GM18511 (cell line): Measurements from ENCODE around the gene TSPAN11.
A peak's percentile ranks its signal among the peaks of the same experiment; 100 is the strongest.

Experiments used
- ATAC-seq: cut with Tn5 transposase; IDR thresholded peaks from one replicate; pipeline ENCODE4 v1.9.1; 2021; ENCODE audit warnings: mild to moderate bottlenecking, moderate library complexity; ENCODE audit not compliant: unreplicated experiment

TSPAN11 gene

DNA sequence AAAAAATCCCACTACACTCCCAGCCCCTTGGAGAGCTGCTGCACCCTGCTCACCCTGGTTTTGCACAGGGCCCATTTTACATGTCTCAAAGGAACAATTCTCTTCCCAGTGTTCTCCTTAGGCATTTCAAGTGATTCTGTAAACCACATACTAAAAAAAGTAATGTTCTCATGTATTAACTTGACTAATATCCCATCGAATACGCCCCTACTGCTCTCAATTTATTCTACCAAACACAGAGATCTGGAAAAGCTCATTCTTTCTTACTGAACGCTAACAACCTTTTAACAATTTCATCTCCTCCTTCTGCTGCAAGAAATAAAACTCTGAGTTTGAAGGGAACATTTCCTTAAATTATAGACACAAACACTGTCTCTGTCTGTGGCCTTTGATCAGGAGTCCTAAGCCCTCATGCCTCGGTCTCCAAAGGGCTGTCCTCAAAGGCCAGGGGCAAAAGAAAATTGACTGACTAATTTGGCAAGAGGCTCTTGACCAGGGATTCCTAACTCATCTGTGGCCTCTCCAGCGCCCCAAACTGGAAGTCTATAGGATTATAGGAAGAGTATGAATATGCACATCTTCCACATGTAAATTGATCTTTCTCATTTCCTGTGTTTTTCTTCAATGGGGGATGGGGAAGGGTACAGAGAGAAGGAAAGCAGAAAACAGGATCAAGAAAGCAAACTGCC is 17.1 kb upstream of the TSPAN11 start:
- no peak for ATAC-seq

DNA sequence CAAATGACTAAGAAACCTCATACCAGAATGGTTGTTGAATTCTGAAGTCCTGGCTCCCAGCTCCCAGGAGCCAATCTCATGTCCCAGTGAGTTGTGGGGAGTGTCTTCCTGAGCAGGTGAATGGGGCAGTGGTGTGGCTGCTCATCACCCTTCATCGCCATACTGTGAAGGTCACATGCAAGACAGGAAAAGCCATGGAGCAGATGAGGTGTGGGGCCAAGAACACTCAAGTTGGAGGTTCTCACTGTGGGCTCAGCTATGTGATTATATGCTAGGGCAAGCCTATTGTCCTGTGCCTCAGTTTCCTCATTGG is 16.6 kb upstream of the TSPAN11 start:
- no peak for ATAC-seq

DNA sequence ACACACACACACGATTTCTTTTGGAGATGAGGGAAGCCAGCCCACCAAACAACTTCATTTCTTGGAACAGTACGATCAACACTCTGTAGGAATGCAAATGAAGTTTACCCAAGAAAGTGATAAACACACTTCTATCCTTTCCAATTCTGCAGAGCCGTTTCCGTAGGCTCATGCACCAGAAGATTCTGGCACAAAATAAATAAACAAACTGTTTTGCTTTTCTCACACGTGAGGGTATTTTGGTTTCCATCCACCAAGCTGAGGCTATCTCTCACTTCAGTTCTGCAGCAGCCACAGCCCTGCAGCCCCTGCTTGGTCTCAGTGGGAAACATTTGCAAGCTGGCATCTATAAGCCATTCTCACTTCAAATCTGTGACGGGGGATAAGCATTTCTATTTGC is 15.3 kb upstream of the TSPAN11 start:
- ATAC-seq: no peak

DNA sequence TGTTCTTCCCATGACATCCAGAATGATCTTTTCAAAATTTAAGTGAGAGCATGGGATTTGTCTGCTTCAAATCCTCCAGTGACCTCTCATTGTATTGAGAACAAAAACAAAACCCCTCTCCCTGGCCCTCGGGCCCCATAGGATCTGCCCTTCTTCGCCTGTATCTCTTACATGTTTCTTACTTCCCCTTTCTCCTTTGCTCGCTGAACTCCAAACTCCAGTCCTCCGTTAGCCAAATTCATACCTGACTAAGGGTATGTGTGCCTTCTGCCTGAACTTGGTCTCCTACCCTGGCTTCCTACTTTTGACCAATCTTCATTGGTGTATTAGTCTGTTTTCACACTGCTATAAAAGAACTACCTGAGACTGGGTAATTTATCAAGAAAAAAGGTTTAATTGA is 13.2 kb upstream of the TSPAN11 start:
- ATAC-seq: peak; percentile 70

DNA sequence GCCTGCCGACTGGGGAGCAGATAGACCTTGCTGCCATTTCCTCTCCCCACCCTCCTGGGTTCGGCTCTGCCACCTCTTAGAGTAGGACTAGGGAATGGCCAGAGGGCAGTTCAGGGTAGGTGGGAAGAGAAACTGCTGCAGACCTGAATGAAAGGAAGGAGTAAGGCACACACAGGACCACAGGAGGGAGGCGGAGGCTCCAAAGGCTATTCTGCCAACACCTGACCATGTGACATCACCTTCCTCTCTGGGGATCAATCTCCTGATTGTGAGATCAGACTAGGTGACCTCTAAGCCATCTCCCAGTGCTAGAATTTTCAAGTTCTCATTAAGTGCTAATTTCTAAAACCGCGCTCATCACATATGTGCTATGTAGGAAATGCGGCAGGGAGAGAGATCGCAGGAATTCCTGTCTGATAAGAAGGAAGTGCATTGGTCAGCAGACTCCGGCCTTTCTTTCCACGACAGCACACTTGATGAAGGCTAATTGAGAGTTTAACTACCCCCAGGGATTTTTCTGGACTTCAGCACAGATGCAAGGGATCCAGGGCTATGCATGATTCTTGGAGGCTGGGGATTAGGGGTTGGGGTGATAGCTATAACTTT is 11.5 kb upstream of the TSPAN11 start:
- ATAC-seq: no peak

DNA sequence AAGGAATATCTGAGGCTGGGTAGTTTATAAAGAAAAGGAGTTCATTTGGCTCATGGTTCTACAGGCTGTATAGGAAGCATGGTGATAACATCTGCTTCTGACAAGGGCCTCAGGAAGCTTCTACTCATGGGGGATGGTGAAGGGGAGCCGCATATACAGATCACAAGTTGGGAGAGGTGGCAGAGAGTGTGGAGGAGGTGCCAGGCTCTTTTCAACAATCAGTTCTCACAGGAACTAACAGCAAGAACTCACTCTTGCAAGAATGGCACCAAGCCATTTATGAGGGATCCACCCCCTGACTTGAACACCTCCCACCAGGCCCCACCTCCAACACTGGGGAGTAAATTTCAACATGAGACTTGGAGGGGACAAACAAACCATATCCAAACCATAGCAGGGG is 3.5 kb upstream of the TSPAN11 start:
- no peak for ATAC-seq

DNA sequence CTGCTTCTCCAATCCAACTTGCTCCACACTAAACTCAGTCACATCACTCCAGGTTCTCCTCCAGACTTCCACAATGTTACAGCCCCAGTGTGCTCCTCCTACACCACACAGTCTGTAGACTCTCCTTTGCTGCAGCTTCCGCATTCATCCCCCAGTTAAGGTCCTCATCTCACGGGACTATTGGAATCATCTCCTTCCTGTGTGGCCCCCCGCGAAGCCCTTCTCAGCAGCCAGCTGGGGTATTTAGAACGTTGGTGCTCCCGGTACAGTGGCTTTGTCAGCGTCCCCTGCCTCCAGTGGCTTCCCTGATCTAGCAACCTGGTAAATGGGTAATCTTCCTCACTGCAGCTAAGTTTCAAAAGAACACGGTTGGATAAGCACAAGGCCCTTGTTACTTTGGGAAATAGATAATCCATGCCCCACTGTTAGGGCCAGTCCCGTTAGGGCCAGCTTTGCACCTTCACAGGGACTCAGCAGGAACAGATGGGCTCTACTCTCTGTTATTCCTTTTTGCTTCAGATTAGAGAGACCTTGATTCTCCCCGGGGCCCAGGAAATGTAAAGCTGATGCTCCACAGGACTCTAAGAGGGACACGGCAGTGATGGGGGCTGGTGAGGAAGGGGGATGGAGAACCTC is 823 bp upstream of the TSPAN11 start:
- no peak for ATAC-seq

DNA sequence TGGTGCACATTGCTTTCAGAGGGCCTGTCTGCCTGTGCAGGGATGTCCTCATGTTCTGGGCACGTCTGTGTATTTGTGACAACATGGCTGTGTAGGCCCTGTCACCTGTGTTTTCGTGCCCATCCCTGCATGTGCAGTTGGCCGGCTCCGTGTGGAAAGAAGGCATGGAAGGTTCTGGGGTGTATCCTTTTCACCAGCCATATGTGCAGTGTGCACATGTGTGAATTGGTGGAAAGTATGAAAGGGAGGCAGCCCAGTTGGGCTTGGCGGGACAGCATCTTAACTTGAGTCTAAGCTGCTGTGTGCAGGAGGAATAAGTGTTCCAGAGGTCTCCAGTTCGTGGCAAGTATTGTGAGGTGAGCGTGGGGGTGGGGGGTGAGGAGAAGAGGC is 669 bp downstream of the TSPAN11 start:
- ATAC-seq: no peak

DNA sequence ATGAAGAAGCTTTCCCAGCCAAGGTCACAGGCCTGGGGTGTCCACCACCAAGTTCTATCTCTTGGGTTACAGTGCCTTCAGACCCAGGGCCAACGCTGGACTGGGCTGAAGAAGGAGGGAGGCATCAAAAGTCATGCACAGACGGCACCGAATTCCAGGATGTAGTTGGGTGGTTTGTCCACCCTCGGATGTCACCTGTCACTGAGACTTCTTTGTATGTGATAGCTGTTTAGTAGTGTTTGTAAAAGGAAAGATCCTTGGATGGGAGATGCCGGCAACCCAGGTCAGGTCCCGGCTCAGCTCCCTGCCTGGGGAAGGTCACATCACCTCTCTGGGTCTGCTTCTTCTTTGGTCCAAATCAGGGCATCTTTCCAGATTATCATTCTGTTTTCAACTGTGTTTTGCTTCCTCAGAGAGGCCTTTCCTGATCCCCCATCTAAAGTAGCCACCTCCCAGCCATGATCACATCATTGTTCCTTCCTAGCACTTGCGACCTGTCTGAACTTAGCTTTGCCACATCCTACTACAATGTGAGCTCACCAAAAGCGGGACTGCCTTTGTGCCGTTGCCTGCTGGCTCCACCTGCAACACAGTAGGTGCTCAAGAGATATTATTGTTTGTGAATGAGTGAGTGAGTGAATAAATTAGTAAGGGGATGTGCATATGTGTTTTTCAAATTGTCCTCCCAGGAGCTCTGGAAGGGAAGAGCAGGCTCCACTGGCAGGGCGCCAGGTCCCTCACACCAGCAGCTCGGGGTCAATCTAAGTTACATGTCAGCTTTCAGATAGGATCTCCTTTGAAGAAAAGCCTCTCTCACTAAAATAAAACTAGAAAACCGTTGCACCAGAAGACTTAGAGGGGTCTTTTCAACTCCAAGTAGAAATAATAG is 2.1 kb downstream of the TSPAN11 start:
- no peak for ATAC-seq

DNA sequence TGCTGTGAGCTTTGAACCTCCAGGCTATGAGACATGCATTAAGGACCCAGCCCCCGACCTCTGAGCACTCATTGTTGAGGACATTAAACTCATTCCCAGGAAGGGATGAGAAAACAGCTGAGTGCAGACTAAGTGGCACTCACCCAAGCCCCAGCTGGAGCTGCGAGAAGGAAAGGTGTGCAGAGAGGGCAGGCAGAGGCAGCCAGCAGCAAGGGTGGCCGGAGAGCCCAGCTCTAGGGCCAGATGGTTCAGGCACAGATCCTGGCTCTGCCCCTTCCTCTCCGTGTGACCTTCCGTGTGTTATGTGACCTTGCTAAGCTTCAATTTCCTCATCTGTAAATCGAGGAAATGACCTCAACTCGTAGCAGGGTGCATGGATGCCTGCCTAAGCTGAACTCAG is 3.7 kb downstream of the TSPAN11 start:
- ATAC-seq: no peak

DNA sequence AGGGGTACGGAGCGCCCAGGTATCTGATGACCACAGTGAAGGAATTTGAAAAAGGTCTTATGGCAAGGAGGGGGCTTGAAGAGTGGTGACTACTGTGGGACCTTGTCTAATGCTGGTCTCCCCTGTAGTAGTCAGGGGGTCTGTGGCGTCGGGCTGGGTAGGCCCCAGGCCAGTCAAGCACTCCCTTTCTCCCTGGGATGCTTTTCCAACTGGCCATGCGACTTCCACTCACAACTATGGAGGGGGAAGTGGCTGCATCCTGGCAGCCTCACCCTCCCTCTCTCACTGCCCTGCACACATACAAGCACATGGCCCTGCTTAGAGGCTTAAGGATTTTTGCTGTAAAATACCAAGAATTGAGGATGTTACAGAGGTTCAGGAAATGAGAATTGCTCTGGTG is 4.1 kb downstream of the TSPAN11 start:
- ATAC-seq: no peak

DNA sequence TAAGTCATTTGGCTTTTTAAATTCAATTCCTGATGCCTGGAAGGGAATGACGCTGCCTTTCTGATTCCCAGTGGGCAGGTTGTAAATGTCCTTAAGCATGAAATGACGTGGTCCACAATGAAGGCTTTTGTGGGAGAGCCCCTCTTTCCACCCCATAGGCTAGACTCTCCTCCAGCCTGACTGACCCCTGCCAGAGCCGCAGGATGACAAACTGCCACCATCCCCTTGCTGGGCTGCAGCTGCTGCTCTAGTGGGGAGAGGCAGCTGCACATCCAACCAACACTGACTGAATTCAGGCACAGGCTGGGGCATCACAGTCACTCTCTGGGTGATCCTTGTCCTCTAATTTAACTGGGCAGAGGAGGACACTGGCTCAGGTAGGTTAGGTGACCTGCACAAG is 6.3 kb downstream of the TSPAN11 start:
- no peak for ATAC-seq

DNA sequence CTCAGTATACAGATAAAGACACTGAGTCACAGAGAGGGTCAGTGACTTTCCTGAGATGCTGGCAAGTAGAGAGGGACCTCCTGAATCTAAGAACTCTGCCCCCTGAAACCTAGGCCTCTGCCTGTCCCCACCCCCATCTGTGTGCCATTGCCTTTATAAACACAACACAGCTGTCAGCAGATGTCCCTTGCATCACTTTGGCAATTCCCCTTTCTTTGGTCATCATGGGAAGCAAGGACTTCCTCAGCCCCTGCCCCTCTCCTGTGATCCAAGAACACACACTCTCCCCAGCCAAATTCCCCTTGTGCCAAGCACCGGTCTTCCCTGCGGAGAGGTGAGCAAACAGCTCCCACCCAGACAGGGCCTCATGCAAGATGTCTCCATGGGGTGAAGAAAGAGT is 8.3 kb downstream of the TSPAN11 start:
- ATAC-seq: no peak

DNA sequence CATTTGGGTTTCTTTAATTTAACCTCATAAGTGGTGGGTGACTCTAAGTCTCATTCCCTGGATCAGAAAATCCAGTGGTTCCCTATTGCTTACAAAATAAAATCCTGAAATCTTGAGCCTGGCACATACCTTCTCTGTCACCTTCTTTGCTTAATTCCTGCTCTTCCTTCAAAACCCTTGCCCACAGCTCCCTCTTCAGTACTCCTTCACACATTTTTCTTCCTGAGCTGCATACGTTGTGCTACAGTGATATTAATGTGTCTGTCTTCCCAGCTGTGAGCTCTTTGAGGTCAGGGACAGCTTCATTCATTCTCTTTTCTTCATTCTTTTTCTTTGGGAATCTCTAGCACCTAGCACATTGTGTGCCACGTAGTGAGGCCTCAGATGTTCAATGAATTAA is 9.5 kb downstream of the TSPAN11 start:
- no peak for ATAC-seq

DNA sequence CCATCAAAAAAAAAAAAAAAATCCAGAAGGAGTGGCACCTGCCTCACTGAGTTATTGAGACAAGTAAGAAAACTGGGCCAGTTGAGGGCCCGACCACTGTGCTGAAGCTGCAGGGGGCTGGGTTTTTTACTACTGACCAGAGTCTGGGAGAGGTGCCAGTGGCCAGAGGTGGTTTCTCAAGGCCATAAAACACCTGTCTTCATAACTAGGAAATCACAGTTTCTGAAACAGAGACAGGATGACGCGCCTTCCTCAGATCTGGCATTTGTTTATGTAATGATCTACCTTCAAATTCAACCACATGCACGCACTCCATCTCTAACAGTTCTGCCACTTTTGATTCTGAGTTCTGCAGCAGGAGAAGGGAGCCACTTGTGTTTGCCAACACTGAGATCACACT is 12.7 kb downstream of the TSPAN11 start:
- ATAC-seq: no peak

DNA sequence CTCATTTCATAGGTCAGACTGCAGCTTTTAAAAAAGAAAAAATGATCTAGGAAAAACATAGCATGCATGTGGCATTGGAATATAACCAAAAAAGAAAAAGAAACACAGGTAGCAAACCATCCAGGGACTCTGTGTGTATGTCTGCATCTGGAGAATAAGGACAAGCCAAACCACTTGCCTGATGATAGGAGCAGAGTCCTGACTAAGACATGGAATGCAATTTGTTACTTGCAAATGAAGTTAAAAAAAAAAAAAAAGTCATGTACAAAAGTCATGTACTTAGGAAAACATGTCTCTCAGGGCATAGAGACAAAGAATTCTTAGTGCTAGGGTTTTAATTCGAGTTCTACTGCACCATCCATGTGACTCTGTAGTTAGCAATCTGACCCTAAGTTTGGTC is 15.9 kb downstream of the TSPAN11 start:
- no peak for ATAC-seq

DNA sequence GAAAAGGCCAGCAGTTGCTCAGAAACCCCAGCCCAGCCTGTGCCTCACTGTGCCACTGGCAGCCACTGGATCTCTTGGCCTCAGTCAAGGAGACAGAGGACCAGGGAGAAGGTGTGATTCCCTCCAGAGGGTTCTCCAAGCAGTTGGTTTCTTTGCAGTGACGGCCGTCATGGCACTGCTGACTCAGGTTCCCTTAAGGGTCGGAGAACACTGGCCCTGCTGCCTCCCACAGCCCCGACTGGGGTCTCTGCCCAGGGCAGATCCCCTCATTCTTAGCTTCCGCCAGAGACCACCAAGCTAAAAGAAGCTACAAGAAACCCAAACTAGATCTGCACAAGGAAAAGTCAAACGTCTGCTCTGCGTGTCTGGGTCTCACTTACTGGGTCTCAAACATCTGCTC is 16.4 kb downstream of the TSPAN11 start:
- ATAC-seq: no peak

DNA sequence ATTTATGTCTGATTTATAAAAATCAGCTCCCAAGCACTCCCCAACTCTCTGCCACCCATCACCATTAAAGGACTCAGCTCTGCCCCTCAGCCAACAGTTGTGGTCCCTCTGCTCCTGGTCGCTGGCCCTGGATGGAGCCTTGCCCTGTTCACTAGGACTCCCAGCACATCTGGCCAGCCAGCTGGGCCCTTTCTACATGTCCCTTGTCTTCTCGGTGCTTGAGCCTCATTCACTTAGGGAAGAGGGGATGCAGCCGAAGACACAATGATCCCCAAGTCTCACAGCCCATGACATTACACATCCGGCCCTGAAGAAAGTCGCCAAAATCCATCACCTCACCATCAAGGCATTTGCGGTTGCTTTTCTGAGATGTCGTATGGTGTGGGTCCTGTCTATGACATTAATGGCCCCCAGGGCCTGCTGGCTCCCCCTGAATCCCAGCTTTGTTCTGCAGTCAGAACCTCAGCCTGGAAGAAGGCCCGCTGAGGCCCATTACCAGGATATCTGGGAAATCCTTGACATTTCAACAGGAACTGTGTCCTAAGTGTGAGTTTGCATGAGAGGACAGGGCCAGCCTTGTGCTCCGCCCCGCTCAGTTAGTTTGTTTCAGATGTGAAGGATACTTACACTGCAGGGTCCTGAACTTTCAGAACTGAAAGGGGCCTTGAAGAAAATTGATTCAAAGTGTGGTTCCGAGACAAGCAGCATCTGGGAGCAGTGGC is 19.1 kb downstream of the TSPAN11 start:
- ATAC-seq: no peak

DNA sequence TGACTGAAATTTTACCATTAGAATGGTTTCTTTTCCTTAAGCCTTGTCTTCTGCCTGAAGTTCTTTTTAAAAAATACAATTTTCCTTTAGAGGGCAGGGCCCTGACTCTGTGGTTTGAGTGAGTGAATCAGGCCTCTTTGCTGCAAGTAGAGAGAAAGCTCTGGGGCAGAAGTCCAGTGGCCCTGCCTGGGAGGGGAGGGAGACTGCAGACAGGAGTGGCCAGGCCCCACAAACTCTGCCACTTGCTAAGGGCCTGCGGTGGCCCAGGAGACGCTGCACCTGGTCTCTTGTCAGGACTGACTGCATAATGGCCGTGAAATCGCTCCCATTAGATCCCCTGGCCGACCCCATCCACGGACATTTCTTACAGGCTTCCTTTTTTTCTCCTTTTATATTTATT is 25.5 kb downstream of the TSPAN11 start:
- no peak for ATAC-seq

DNA sequence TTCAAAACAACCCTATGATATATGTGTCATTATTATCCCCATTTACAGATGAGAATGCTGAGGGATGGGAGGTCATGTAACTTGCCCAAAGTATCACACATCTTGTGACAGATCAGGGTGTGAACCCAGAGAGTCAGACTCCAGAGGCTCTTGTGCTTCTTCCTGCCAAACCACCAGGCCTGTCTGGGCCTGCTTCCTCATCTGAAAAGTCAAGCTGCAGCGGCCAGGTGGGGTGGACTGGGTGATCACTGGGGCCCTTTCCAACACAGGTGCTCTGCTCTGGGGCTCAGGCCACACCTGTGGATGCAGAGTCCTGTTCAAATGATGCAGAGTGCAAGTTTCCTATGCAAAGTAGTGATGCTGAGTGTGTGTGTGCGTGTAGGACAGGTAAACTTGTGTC is 26.7 kb downstream of the TSPAN11 start:
- ATAC-seq: no peak
